Stimulated activated CD4-positive, alpha-beta T cell treated with anti-CD3 and anti-CD28 coated beads, Interleukin-1b, Interleukin-23, amount 100 ng/mL, for 48 hours (primary cell): ENCODE data around the gene FAM117A.
A peak's percentile ranks its signal among the peaks of the same experiment; 100 is the strongest.

Experiments
- DNase-seq: peaks from one replicate; pipeline ENCODE4 v3.0.0-alpha.2; 2020

FAM117A gene, protein sequence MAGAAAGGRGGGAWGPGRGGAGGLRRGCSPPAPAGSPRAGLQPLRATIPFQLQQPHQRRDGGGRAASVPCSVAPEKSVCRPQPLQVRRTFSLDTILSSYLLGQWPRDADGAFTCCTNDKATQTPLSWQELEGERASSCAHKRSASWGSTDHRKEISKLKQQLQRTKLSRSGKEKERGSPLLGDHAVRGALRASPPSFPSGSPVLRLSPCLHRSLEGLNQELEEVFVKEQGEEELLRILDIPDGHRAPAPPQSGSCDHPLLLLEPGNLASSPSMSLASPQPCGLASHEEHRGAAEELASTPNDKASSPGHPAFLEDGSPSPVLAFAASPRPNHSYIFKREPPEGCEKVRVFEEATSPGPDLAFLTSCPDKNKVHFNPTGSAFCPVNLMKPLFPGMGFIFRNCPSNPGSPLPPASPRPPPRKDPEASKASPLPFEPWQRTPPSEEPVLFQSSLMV

DNA sequence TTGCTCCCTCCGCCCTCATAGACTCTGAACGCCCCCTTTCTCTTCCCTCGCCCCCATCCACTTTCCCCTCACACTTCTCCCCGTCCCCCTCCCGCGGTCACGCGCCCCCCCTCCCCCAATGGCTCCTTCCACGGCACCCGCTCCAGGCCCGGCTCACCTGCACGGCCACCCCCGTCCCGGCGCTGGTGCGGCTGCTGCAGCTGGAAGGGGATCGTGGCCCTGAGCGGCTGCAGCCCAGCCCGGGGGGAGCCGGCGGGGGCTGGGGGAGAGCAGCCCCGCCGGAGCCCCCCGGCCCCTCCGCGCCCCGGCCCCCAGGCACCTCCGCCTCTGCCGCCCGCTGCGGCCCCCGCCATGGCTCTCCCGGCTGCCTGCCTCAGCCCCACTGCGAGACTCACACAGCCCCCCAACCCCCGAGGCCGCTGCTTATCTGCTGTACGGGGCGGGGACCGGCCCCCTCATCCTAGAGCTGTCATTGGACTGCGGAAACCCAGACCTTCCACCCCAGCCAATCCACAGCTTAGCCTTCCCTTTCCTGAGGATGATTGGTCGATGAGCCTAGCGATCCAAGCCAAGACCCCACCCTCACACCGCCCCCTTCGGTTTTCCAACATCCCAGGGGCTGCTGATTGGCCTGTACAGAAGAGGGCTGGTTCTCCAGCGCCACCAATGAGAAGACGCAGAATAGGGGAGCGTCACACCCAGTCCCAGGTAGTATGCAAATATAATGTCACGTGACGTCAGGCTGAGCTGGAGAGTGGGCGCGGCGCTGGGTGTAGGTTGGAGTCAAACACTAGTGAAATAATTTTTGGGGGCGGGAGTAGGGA lies at the start of gene FAM117A:
TSS of gene FAM117A (minus strand) at position 397 of the 824 bp plus-strand sequence. CDS start at position 353, 44 bp downstream.
- peak; percentile 98 for DNase-seq

DNA sequence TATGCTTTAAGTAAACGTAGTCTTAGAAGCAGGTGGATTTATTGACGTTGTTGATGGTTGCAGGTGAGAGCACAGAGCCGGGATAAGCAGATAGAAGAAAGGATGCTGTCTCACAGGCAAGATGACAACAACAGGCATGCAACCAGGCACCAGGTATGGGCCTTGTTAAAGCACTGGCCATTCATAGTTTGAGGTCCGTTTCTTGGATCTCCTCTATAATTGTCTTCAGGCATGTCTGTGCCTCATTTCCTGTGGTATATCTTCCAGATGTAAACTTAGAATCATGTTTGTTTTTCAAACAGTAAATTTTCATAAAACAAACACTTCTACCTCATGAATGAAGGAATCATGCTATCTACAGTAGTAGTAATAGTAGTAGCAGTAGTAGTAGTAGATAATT lies 45.1 kb upstream of the FAM117A start:
- no peak for DNase-seq

DNA sequence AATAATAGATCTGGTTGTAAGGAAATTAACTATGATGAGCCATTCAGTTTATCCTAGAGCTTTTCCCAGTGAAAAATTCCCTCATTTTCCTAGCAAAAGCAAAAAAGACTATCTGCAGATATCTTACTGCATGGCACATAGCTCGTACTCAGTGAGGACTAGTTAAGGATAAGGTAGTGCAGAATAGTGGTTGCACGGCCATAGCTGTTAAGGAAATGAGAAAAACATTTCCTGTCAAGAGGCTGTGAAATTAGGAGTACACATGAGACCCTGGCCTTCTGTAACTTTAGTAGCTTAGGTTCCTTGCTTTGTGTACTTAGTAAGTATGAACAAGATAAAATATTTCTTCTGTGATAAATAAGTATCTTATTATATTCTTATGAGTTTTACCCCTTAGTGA lies 34.8 kb upstream of the FAM117A start:
- no peak for DNase-seq

DNA sequence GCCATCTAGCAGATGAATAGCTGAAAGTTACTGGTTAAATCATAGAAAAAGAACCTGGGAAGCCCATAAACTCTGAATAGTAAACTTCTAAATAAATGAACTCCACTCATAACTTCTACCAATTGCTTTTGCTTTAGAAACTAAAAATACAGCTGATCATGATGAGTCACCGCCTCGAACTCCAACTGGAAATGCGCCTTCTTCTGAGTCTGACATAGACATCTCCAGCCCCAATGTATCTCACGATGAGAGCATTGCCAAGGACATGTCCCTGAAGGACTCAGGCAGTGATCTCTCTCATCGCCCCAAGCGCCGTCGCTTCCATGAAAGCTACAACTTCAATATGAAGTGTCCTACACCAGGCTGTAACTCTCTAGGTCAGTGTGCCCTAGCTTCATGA lies 34.3 kb upstream of the FAM117A start:
- no peak for DNase-seq

DNA sequence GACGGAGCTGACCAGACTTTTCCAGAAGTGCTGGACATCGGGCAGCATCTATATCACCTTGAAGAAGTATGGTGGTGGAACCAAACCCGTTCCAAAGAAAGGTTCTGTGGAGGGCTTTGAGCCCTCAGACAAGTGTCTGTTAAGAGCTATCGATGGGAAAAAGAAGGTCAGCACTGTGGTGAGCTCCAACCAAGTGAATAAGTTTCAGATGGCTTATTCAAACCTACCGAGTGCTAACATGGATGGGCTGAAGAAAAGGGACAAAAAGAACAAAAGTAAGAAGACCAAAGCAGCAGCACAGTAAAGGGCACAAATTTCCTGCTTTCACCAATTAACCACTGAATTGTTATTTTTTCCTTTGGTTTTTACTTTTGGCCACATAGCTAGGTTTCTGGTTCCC lies 31.4 kb upstream of the FAM117A start:
- no peak for DNase-seq

DNA sequence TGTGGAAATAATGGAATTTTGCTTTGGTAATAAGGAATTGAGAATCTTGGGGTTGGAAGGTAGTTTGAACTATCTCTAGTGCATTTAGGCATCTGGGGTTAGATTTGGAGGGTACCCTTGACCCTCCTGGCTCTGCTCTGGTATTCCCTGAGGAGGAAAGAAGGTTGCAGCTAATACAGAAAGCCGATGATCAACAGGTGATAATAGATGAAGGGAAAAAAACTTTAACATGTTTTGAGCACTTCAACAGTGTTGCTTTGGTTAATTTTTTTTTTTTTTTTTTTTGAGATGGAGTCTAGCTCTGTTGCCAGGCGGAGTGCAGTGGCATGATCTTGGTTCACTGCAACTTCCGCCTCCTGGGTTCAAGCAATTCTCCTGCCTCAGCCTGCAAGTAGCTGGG lies 29.4 kb upstream of the FAM117A start:
- DNase-seq: no peak

DNA sequence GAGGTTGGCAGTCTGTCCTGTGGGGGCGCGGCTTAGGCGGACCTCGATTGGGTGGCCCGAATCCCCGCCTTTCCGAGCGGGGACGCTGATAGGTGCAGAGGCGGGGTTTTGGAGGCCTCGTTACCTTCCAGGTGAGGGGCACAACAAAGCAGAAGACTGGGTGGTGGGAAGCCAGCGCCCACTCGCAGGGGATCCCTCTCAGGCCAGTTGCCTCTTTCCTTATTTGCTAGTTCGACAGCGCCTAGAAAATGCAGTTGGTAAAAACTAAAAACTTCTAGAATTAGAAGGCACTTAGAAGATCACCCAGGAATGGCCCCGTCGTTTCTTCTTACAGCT lies 25.3 kb upstream of the FAM117A start:
- no peak for DNase-seq

DNA sequence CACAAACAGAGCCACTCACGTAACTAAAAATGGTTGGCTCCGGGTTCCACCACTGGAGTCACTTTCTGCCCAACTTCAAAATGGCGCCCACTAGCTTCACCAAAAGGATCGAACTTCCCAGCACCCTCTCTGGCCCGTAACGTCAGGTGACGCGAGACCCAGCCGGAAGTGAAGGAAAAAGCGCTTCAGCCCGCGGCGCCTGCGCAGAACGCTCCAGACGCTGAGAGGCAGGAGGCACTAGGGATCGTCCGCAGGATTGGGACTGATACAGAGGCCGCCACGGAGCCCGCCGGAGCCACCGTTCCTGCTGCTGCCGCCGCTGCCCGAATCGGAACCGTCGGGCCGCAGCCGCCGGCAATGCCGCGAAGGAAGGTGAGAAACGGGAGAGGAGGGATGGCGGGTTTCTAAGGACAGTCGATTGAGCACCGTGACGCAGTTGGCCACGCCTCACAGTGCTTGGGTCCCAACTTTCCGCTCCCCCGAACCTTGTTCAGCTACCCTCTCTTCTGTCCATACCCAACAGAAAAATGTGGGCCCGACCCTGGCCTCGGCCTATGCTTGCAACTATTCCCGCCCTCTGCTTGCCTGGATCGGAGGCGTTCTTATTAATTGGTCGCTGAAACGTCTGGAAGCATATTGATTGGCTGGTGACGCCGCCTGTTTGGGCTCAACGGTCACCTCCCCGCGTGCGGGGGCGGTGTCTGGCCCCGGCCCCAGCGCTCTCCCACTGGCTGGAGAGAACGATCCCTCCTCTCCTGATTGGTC lies 24.7 kb upstream of the FAM117A start, which contains the start of gene KAT7:
TSS of gene KAT7 (plus strand) at position 204 of the 765 bp plus-strand sequence. CDS start at position 358, 154 bp downstream.
- DNase-seq: peak; percentile 99

DNA sequence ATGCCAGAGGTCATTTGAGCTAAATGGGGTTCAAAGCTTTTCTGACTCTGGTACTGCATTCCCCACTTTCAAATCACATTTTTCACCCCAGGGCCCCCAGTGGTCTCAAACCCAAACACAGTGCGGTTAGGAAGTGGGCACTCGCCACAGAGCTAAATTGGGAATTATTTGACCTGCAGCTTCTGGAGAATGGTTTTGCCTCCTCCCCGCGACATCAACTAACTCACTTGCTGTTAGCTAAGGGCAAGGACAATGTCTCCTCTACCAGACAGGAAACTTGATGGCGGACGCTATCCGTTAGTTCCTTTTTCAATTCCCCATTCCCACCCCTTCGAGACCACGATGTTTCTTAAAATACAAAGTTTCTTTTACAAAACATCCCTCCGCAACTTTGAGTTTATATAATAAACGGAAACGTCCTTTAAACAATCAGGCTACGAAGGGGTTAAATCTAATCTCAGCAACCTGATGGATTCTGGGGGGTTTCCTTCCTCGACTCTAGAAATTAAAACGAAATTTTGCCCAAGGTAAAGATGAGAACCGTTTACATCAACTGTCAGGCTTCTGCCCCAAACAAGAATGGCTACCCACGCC lies 24.1 kb upstream of the FAM117A start:
- DNase-seq: no peak

DNA sequence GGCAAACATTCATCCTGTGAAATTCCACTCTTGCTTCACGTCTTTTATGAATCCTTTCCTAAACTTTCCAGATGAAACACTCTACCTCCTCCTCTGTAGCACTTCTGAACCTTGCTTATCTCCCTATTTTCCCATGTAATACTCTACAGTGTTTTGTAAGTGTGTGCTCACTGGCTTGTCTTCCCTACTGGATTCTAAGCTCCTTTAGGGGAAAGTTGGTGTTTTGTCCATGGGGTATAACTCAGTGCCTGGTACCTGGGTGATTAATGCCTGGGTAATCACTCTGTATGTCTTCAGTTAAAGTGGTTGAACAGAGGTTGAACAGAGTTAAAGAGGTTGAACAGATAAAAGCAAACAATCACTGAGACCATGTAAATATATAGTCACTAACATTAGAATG lies 20.7 kb upstream of the FAM117A start:
- DNase-seq: no peak

DNA sequence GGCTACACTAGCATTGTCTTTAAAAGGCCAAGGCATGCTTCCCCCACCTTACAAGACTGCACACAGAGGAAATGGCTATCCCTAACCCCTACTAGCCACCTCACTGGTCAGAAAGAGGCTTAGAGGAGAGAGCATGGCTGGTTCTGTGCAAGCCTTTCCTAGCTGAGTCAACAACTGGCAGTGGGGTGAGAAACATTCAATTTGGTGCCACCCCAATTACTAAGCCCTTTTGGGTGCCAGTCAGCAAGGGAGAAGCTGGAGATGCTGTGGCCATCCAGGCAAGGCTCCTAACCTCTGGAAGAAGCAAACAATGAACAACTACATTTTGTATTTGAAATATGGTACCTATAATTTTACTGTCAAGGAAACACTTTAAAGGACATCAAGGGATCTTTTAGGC lies 19.9 kb upstream of the FAM117A start:
- no peak for DNase-seq

DNA sequence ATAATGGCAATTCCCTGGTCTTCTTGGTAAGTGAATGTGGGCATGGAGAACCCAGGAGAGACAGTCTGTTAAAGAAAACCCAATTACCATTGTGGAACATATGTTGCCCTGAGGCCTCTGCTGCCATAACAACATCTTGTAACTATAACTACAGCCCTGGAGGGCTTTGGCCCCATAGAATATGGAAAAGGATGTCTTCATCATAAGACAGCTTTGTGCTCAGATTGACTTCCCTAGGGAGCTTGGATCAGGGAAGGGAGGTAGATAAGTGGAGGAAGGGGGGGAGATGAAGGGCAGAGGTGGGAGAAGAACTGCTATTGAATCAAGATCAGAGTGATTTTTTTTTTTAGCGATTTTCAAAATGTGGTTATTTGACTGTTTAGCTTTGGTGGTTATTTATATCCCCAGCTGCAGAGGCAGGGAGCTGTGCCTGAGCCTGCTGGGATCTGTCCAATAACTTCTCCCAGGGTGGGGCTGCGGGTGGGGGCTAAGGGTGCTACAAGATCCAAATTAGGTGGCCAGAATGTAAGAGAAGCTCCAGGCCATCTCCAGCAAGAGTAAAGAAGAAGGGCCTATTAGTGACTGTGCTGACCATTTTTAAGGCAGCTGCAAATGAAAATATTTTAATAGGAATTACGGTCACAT lies 19.3 kb upstream of the FAM117A start:
- no peak for DNase-seq

DNA sequence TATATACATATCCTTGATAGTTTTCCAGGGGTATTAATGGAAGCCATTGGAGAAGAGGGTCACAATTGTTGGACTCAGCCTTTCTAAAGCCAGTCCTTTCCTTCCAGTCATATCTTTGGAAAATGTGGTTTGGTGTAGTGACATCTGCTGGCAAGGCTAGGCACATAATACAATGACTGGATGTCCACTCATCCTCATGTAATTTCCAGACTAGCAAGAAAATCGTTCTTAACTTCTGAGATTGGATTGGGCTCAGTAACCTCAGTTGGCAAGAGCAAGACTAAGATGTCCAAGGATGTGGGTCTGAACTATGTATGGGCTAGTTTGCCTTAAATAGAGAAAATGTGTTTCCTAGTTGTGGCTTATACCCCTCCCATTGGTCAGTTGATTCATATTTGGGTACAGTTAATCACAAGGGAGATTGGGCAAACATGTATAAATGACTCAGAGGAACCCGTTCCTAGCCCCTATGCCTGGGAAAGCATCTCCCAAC lies 15.9 kb upstream of the FAM117A start:
- no peak for DNase-seq

DNA sequence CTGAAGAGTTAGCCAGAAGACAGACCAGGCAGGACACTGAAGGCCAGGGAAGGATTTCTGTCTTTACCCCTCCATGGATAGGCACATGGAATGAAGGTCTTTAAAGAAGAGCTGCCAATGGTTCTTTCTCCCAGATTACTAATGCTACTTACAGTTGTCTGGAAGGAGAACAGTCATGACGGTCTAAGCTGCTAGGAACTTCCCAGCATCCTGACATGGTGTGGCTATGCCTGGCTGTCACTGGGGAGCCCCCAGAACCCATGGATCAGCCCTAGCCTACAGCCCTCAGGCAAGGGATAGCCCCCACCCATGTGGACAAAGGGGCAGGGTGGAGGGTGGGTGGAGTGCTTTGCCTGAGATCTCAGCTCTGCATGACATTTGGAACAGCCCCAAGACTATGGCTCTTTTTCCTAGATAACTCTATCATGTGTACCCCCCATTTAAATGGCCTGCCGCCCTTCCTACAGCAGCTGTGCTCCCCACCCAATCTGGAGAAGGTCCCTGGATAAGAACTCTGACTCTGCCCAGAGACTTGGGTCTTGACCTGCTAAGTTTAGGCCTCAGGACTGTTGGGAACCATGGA lies 15.3 kb upstream of the FAM117A start:
- no peak for DNase-seq

DNA sequence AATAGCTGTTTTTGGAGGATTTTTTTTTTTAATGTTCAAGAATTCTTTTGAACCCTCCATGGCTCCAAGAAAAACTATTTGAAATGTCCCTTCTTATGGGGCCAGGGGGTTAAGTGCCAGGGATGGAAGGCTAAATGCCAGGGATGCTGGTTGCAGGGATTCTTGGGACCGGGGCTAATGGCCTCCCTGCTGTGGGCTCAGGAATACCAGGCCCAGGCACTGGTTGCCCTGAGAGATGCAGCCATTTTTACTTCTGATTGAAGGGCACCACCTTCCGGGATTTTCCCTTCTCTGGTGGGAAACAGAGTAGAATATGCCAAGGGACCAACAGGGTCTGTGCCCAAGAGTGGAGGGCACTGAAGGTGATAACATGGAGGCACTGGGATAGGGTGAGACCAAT lies 13.6 kb upstream of the FAM117A start:
- no peak for DNase-seq

DNA sequence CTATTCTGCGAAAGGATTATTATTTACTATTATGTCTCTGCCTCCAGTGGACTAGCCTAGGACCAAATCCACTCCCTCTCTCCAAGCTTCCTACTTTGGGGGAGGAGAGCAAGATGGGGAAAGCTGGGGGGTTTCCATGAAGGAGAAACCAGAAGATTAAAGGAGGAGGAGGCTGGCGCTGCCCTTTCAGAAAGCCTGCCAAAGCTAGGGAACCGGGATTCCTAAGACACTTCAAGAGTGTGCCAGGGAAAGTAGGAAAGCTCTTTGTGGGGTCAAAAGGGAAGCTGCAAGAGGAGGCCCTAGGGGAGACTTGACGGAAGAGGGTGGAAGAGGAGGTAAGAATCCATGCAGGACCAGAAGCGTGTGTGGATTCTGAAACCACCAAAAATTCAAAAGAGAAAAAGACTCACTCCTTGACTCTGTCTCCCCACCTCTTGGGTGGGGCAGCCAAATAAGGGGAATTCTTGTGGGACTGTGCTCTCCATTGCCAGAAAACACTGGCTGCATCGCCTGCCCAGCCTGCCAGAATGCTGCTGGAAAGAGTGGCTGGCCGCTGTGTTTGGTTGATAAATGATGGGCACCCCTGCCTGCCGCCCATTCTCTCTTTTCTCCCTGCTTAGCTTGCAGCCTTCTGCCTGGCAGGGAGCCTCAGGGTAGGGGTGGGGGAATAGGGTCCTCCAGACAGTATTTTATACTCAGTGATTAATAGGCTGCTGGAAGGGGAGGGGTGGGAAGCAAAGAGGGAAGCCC lies 12.8 kb upstream of the FAM117A start:
- DNase-seq: no peak

DNA sequence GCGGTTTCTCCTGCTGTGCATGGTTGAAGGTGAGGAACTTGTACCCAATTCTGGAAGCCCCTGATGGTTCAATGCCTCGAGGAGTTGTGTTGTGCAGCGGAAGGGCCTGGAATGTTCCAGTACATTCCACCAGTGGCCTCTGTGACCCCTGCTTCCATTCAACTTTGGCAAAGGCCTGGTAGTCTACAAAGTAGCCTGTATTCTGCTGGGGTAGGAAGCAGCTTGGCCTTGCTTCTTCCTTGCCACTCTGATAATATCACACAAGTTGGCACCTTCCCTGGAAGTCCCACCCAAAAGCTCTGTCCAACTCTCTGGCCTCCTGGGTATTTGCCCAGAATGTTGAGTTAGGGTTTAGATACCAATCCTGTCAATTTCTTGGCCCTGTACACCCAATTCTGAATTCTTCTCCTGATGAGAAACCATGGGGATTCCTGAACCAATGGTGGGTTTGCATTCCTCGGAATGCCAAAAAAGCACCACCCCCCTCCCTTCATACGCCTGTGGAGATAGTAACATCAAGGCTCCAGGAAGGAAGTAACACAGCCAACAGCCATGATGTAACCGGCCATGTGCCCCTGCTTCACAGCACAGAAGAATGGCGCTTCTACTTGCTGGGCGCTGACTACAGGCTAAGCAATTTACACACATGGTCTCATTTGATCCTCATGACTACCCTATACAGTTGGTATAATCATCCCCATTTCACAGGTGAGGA lies 11.8 kb upstream of the FAM117A start:
- no peak for DNase-seq

DNA sequence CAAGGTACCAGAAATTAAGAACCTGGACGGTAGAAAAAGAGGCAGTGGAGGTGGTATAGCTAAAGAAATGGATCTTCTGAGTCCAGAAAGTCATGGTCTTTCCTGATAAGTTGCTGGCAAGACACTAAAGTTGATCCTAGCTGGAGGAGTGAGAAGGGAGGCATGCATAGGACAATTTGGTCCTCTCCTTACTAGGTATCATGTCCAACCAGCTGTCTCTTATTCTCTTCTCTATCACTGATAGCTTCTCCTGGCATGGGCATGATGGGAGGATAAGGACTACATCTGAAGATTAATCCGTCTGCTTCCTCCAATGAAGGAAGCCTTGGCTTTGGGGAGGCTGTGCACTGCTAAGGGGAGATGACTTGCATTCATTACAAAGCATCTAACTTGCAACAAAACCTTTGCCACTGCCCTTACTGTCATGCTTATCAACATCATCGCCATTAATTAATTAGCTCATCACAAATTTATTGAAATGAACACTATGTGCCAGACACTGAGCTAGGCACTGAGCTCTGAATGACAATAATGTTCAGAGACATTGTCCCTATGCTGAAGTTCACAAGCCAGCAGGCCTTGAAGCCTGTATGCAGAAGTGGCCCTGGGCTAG lies 3.1 kb upstream of the FAM117A start:
- no peak for DNase-seq

DNA sequence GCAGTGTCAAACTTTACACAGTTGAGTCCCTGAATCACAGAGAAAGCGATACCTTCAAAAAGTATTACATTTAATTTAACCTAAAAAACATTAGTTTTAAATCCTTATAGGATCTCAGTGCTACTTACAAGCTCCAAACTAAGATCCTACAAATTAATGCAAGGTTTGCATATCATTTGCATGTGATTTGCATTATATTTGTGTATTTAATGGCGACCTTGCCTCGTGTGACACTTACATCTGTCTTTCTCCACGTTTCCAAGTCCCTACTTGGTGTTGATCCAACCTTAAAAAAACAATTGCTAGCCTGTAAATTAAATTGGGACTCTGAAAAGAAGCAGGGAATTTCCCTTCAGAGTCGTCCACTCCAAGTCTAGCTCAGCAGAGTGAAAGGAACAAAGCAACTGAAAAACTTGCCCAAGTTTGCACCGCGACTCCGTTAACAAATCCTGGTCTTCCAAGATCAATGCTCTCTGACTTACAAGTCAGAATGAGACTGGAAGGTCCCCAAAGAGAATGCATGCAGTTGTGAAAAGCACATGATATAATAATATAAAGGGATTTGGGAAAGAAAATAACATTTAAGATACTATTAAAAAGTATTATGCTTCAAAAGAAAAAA lies 739 bp upstream of the FAM117A start:
- no peak for DNase-seq
